ENCODE data around the gene SNAPC5.
"Not testable (repeated sequence)": the region's sequence is repeated elsewhere in the genome, so short reads cannot be mapped to it uniquely, and the experiment has no call there.

SNAPC5 gene

GRCh38 chr15:66476535-66476934 is 21.0 kb downstream of the SNAPC5 start:
- Histone ChIP-seq H3K4me3 (ENCODE audit: insufficient read depth, low read depth, low read length, poor library complexity, severe bottlenecking) (no peak overlapping the region), H3K27ac (ENCODE audit: insufficient read depth, low read length, poor library complexity, severe bottlenecking) (no peak overlapping the region), H3K4me1 (ENCODE audit: control insufficient read depth, insufficient read depth, low read length, poor library complexity, severe bottlenecking) (peaks cover 1% of the 10 kb centered on the region), H3K9me3 (ENCODE audit: control insufficient read depth, low read length) (no peaks in the 10 kb centered on the region), H3K27me3 (replicated peaks; ENCODE audit: control insufficient read depth, insufficient read depth, low read length, poor library complexity, severe bottlenecking) (no peaks in the 10 kb centered on the region), H3K36me3 (ENCODE audit: control insufficient read depth, insufficient read depth, low read length) (peaks cover 7% of the 10 kb centered on the region)
- DNase-seq: no peak

GRCh38 chr15:66474963-66475362 is 22.6 kb downstream of the SNAPC5 start:
- Histone ChIP-seq H3K4me3 (ENCODE audit: insufficient read depth, low read depth, low read length, poor library complexity, severe bottlenecking) (no peak overlapping the region), H3K9me3 (ENCODE audit: control insufficient read depth, low read length) (no peaks in the 10 kb centered on the region), H3K4me1 (ENCODE audit: control insufficient read depth, insufficient read depth, low read length, poor library complexity, severe bottlenecking) (peaks cover 11% of the 10 kb centered on the region), H3K36me3 (ENCODE audit: control insufficient read depth, insufficient read depth, low read length) (no peaks in the 10 kb centered on the region), H3K27ac (ENCODE audit: insufficient read depth, low read length, poor library complexity, severe bottlenecking) (no peak overlapping the region), H3K27me3 (replicated peaks; ENCODE audit: control insufficient read depth, insufficient read depth, low read length, poor library complexity, severe bottlenecking) (no peaks in the 10 kb centered on the region)
- DNase-seq: no peak

GRCh38 chr15:66474135-66474534 is 23.4 kb downstream of the SNAPC5 start:
- H3K4me3 ChIP-seq (ENCODE audit: insufficient read depth, low read depth, low read length, poor library complexity, severe bottlenecking): no peak overlapping the region
- H3K27me3 ChIP-seq (replicated peaks; ENCODE audit: control insufficient read depth, insufficient read depth, low read length, poor library complexity, severe bottlenecking): no peaks in the 10 kb centered on the region
- no peaks in the 10 kb centered on the region for H3K36me3 ChIP-seq (ENCODE audit: control insufficient read depth, insufficient read depth, low read length)
- no peak overlapping the region for H3K27ac ChIP-seq (ENCODE audit: insufficient read depth, low read length, poor library complexity, severe bottlenecking)
- H3K9me3 ChIP-seq (ENCODE audit: control insufficient read depth, low read length): no peaks in the 10 kb centered on the region
- peaks cover 11% of the 10 kb centered on the region for H3K4me1 ChIP-seq (ENCODE audit: control insufficient read depth, insufficient read depth, low read length, poor library complexity, severe bottlenecking)
- DNase-seq: no peak

- no peaks in the 10 kb centered on the region for H3K27me3 ChIP-seq (replicated peaks; ENCODE audit: control insufficient read depth, insufficient read depth, low read length, poor library complexity, severe bottlenecking)
- peaks cover 11% of the 10 kb centered on the region for H3K4me1 ChIP-seq (ENCODE audit: control insufficient read depth, insufficient read depth, low read length, poor library complexity, severe bottlenecking)
- DNase-seq: peak; percentile 2 to 17 (median 11)
- H3K4me3 ChIP-seq (ENCODE audit: insufficient read depth, low read depth, low read length, poor library complexity, severe bottlenecking): no peak overlapping the region
- no peaks in the 10 kb centered on the region for H3K36me3 ChIP-seq (ENCODE audit: control insufficient read depth, insufficient read depth, low read length)
- peak overlapping the region; percentile 34 for H3K27ac ChIP-seq (ENCODE audit: insufficient read depth, low read length, poor library complexity, severe bottlenecking)
- no peaks in the 10 kb centered on the region for H3K9me3 ChIP-seq (ENCODE audit: control insufficient read depth, low read length)
Measured at GRCh38 chr15:66472176-66472999, 25.2 kb downstream of the SNAPC5 start.

DNA sequence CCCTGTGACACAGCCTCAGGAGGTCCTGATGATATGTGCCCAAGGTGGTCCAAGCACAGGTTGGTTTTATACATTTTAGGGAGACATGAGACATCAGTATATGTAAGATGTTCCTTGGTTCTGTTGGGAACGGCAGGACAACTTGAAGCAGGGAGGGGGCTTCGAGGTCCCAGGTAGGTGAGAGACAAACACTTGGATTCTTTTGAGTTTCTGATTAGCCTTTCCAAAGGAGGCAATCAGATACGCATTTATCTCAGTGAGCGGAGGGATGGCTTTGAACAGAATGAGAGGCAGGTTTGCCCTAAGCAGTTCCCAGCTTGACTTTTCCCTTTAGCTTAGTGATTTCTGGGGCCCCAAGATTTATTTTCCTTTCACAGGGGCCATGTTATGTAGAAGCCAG is 26.7 kb downstream of the SNAPC5 start:
- H3K4me1 ChIP-seq (ENCODE audit: control insufficient read depth, insufficient read depth, low read length, poor library complexity, severe bottlenecking): peaks cover 11% of the 10 kb centered on the region
- not testable (repeated sequence) for DNase-seq; H3K36me3 ChIP-seq (ENCODE audit: control insufficient read depth, insufficient read depth, low read length); H3K27me3 ChIP-seq (replicated peaks; ENCODE audit: control insufficient read depth, insufficient read depth, low read length, poor library complexity, severe bottlenecking); H3K4me3 ChIP-seq (ENCODE audit: insufficient read depth, low read depth, low read length, poor library complexity, severe bottlenecking); H3K27ac ChIP-seq (ENCODE audit: insufficient read depth, low read length, poor library complexity, severe bottlenecking); H3K9me3 ChIP-seq (ENCODE audit: control insufficient read depth, low read length)

- not testable (repeated sequence) for H3K9me3 ChIP-seq (ENCODE audit: control insufficient read depth, low read length); DNase-seq; H3K27me3 ChIP-seq (replicated peaks; ENCODE audit: control insufficient read depth, insufficient read depth, low read length, poor library complexity, severe bottlenecking); H3K4me3 ChIP-seq (ENCODE audit: insufficient read depth, low read depth, low read length, poor library complexity, severe bottlenecking); H3K27ac ChIP-seq (ENCODE audit: insufficient read depth, low read length, poor library complexity, severe bottlenecking); H3K36me3 ChIP-seq (ENCODE audit: control insufficient read depth, insufficient read depth, low read length)
- peaks cover 11% of the 10 kb centered on the region for H3K4me1 ChIP-seq (ENCODE audit: control insufficient read depth, insufficient read depth, low read length, poor library complexity, severe bottlenecking)
Measured at GRCh38 chr15:66467162-66468040, 30.2 kb downstream of the SNAPC5 start.

DNA sequence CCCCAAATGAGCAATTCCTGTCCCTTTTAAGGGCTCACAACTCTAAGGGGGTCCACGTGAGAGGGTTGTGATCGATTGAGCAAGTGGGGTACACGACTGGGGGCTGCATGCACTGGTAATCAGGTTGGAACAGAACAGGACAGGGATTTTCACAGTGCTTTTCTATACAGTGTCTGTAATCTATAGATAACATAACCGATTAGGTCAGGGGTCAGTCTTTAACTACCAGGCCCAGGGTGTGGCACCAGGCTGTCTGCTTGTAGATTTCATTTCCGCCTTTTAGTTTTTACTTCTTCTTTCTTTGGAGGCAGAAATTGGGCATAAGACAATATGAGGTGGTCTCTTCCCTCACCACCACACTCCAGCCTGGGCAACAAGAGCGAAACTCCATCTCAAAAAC is 32.3 kb downstream of the SNAPC5 start:
- H3K4me1 ChIP-seq (ENCODE audit: control insufficient read depth, insufficient read depth, low read length, poor library complexity, severe bottlenecking); DNase-seq; H3K4me3 ChIP-seq (ENCODE audit: insufficient read depth, low read depth, low read length, poor library complexity, severe bottlenecking); H3K9me3 ChIP-seq (ENCODE audit: control insufficient read depth, low read length); H3K27me3 ChIP-seq (replicated peaks; ENCODE audit: control insufficient read depth, insufficient read depth, low read length, poor library complexity, severe bottlenecking); H3K27ac ChIP-seq (ENCODE audit: insufficient read depth, low read length, poor library complexity, severe bottlenecking); H3K36me3 ChIP-seq (ENCODE audit: control insufficient read depth, insufficient read depth, low read length): not testable (repeated sequence)

DNA sequence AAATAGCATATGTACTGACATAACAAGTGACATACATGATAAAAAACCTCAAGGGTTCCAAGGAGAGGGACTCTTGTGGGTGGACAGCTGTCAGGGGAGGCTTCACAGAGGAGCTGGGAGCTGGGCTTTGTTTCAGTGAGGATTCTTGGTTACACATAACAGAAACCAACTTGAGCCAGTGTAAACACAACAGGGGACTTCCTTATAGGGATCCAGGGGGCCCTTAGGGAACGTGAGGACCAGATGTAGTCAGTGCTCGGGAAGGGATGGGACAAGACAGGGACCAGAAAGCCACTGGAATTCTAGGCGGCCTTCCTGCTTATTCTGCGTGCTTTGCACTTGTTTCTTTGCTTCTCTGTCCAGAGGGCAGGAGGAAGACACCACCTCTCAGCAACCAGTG is 34.9 kb downstream of the SNAPC5 start:
- Histone ChIP-seq H3K4me3 (ENCODE audit: insufficient read depth, low read depth, low read length, poor library complexity, severe bottlenecking) (no peak overlapping the region), H3K27ac (ENCODE audit: insufficient read depth, low read length, poor library complexity, severe bottlenecking) (no peak overlapping the region), H3K4me1 (ENCODE audit: control insufficient read depth, insufficient read depth, low read length, poor library complexity, severe bottlenecking) (no peaks in the 10 kb centered on the region)

DNA sequence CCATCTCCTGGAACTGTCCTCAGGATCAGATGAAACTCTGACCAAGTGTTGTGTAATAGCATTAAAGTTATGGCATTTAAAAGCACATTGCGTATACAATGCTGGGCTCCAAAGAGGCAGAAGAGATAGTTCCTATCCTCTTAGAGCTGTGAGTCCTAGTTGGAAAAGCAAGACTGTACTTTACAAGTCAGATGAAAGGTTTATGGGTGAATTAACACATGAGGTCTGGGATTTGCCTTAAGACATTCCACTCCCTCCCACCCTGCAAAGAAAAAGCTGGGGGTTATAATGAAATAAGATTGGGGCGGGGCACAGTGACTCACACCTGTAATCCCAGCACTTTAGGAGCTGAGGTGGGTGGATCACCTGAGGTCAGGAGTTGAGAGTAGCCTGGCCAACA is 35.6 kb downstream of the SNAPC5 start:
- H3K36me3 ChIP-seq (ENCODE audit: control insufficient read depth, insufficient read depth, low read length): no peaks in the 10 kb centered on the region
- H3K27me3 ChIP-seq (replicated peaks; ENCODE audit: control insufficient read depth, insufficient read depth, low read length, poor library complexity, severe bottlenecking): no peaks in the 10 kb centered on the region
- no peak overlapping the region for H3K4me3 ChIP-seq (ENCODE audit: insufficient read depth, low read depth, low read length, poor library complexity, severe bottlenecking)
- H3K9me3 ChIP-seq (ENCODE audit: control insufficient read depth, low read length): no peaks in the 10 kb centered on the region
- no peak overlapping the region for H3K27ac ChIP-seq (ENCODE audit: insufficient read depth, low read length, poor library complexity, severe bottlenecking)
- no peak for DNase-seq
- no peaks in the 10 kb centered on the region for H3K4me1 ChIP-seq (ENCODE audit: control insufficient read depth, insufficient read depth, low read length, poor library complexity, severe bottlenecking)

More for the DNA sequence above, 34.9 kb downstream of the SNAPC5 start:
- Histone ChIP-seq H3K9me3 (ENCODE audit: control insufficient read depth, low read length) (no peaks in the 10 kb centered on the region), H3K27me3 (replicated peaks; ENCODE audit: control insufficient read depth, insufficient read depth, low read length, poor library complexity, severe bottlenecking) (no peaks in the 10 kb centered on the region), H3K36me3 (ENCODE audit: control insufficient read depth, insufficient read depth, low read length) (no peaks in the 10 kb centered on the region)
- no peak for DNase-seq

GRCh38 chr15:66461294-66461693 is 36.3 kb downstream of the SNAPC5 start:
- H3K4me1 ChIP-seq (ENCODE audit: control insufficient read depth, insufficient read depth, low read length, poor library complexity, severe bottlenecking); H3K36me3 ChIP-seq (ENCODE audit: control insufficient read depth, insufficient read depth, low read length); H3K27ac ChIP-seq (ENCODE audit: insufficient read depth, low read length, poor library complexity, severe bottlenecking); H3K4me3 ChIP-seq (ENCODE audit: insufficient read depth, low read depth, low read length, poor library complexity, severe bottlenecking); H3K27me3 ChIP-seq (replicated peaks; ENCODE audit: control insufficient read depth, insufficient read depth, low read length, poor library complexity, severe bottlenecking); DNase-seq; H3K9me3 ChIP-seq (ENCODE audit: control insufficient read depth, low read length): not testable (repeated sequence)
